Right lobe of liver (tissue), 4 donors: ENCODE results near the gene PC.
A peak's percentile ranks its signal among the peaks of the same experiment; 100 is the strongest.

Experiments
- CTCF ChIP-seq, 4 donors: fragments of 200-600 bp in 3 of 4; fragments of 450-650 bp in 1 of 4; IDR thresholded peaks; one replicate each; pipeline versions ENCODE4 v1.5.1 to v1.8.0; 2016 to 2022; ENCODE audit warnings: antibody characterized with exemption in 4 of 4, mild to moderate bottlenecking in 2 of 4
- POLR2A ChIP-seq: fragments of 450-650 bp; IDR thresholded peaks from one replicate; pipeline ENCODE4 v1.6.1; 2017; ENCODE audit warnings: antibody characterized with exemption, mild to moderate bottlenecking
- donor health status: DM: no; HTN: no; CAD: no.
- donor health status: DM: no; HTN: no; CAD: no.
- donor health status: DM: no; HTN: yes; CAD: no.

GRCh38 chr11:66958232-66958955 lies at the start of gene PC:
- TF ChIP-seq CTCF (IDR thresholded peaks at IDR 0.05) (no peak), POLR2A (peak; percentile 97)
